SU-DHL-6 (cell line): Measurements from ENCODE around the gene GUF1.

Experiments
- CTCF ChIP-seq: fragments of 200-600 bp; sonication (generic); IDR thresholded peaks from one replicate; pipeline ENCODE4 v1.5.1; 2017; ENCODE audit warnings: antibody characterized with exemption, mild to moderate bottlenecking, low read length, moderate library complexity; ENCODE audit not compliant: insufficient read depth, poor library complexity, severe bottlenecking
- EZH2phosphoT487 ChIP-seq: fragments of 200-600 bp; sonication (generic), shearing (Covaris generic); conservative IDR thresholded peaks from 2 replicates; pipeline ENCODE4 v1.6.1; 2018; ENCODE audit warnings: mild to moderate bottlenecking, antibody characterized with exemption, low read length, moderate library complexity, mixed read lengths

DNA sequence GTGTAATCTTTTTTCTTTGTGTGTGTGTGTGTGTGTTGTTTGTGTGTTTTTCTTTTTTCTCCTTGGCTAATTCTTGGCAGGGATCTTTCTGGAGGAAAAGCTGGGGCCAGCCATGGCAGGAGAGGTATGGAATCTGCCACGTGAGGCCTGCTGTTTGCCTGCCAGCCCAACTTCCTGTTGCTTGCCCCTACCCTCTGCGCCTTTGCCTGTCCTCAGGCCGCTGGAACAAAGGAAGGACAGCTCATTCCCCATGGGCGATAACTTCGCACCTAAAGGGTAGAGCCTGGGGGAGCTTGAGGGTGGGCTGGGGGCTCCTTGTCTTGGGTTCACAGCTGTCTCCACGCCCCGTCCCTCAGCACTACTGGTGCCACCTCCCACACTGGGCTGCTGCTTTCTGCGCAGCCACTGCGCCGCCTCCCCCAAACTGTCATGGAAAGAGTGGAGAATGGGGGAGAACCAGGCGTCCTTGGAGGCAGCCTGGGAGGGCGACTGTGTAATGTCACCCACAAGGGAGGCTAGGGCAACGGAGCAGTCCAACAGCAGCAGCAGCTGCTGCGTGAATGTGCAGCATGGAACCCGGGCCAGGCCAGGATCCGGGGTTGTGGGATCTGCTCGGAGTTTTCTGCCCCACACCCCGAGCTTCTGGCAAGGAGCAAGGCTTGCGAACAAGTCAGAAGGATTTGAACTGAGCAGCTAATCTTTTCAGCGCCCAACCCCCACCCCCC, 14.5 kb upstream of the GUF1 start:
- TF ChIP-seq CTCF (no peak), EZH2phosphoT487 (no peak)
